ENCODE results near the gene KIAA1958. TPM values are rescaled to one million over a fixed set of nuclear protein-coding genes. Genes with fewer than 3 reads are reported as not detected.

Gene KIAA1958
- total RNA-seq, 1 donor from 2014 or later, result 4.9 TPM

DNA sequence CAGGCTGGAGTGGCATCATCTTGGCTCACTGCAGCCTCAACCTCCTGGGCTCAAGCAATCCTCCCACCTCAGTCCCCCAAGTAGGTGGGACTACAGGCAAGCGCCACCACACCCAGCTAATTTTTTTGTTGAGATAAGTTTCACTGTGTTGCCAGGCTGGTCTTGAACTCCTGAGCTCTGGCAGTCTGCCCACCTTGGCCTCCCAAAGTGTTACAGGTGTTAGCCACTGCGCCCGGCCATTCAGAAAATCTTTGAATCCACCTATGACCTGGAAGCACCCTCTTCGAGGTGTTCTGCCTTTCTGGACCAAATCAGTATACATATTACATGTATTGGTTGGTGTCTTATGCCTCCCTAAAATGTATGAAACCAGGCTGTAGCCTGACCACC is 61.4 kb downstream of the KIAA1958 start:
- DNase-seq, result no peak
- no peak for ATAC-seq
- intact Hi-C loops (cut with micrococcal nuclease), result no loop called here

DNA sequence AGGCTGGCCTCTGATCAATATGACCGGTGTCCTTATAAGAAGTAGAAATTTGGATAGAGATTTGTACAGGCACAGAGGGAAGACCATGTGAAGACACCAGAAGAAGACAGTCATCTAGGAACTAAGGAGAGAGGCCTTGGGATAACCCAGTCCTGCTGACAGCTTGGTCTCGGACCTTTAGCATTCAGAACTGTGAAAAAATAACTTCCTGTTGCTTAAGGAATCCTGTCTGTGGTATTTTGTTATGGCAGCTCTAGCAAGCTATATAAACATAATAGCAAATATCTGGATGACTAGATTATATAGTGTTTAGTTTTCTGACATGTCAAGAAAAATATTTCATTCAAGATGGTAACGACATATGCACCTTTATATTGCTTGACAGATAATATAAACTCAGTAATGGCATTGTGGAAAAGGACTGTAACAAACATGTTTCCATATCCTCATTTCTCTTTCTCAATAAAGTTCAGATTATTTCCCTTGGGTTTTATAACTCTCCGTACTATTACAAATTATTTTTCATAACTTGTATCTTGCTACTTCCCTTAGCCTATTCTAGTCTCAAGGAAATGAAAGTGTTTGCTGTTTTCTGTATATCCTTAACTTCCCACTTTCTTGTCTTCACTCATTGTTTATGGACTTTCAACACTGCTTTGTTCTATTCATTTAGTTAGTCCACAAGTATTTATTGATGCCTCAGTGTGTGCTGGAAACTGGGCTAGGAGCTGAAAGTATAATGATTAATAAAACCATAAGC is 62.4 kb downstream of the KIAA1958 start:
- DNase-seq, result no peak
- intact Hi-C loops (cut with micrococcal nuclease), result no loop called here
- no peak for ATAC-seq

DNA sequence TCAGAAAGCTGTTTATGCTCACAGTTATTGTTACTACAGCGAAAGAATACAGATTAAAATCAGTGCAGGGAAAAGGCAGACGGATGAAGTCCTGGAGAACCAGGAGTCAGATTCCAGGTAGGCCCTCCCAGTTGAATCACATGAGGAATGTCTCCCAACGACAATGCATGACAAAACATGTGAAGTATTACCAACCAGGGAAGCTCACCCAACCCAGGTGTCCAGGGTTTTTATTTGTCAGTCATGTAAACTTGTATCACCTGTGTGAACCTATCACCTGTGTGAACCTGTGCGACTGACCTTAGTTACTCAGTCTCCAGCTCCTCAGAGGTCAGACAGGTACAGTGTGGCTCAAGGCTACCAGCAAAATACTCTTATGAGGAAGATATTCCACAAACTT is 63.9 kb downstream of the KIAA1958 start:
- ATAC-seq (no peak), DNase-seq (no peak)
- intact Hi-C loops (cut with micrococcal nuclease), result no loop called here

DNA sequence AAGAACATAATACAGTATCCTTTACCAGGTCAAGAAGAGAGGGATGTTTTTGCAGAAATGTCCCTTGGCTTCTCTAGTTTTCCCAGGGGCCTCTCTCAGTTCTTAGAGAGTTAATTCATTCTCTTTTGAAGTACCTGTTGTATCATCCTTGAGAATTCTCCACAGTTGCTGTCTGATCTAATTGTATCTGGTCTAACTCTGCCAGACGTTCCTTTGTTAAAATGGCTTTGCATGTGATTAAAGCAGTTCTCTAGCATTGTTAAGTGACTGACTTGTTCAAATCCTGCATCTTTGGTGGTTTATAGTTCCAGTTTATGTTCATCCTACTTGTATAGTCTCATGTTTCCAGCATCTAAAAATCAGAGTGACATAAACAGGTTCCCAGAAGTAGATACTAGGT is 65.0 kb downstream of the KIAA1958 start:
- DNase-seq (no peak), ATAC-seq (no peak)
- intact Hi-C loops (cut with micrococcal nuclease), result no loop called here

DNA sequence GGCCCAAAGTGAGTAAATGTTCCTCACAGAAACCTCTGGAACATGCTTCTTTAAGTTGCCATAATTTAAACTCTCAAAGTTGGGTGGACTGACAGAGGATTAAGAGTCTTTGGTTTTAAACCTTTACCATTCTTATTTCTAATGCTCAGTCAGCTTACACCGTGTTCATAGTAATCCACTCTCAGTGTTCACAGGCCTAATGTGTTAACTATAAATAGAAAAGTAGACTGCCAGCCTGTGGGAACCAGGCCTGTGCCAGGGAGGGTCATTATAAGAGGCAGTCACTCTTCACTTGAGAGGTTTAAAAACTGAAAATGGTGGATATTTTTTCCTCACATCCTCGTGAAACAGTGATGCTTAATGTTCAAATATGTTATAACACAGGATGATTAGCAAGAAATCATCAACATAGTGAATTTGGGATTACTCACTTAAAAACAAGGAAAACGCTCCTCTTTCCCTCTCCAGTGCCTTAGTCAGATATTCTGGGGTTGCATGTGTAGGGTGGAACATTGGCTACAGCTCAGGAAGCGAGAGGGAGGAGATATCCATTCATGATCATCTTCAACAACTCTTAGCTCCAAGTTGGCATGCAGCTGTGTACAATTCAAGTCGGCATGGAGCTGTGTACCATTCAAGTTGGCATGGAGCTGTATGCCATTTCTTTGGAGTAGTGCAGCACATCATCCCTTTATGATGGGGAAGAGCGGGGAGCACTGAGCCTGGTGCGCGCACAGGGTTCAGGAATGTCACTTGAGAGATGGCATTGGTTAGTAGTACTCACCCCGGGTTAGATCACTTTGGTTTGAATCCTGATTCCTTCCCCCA is 65.8 kb downstream of the KIAA1958 start:
- peak; percentile 96 for ATAC-seq
- DNase-seq, result no peak
- intact Hi-C loops (cut with micrococcal nuclease), result no loop called here

DNA sequence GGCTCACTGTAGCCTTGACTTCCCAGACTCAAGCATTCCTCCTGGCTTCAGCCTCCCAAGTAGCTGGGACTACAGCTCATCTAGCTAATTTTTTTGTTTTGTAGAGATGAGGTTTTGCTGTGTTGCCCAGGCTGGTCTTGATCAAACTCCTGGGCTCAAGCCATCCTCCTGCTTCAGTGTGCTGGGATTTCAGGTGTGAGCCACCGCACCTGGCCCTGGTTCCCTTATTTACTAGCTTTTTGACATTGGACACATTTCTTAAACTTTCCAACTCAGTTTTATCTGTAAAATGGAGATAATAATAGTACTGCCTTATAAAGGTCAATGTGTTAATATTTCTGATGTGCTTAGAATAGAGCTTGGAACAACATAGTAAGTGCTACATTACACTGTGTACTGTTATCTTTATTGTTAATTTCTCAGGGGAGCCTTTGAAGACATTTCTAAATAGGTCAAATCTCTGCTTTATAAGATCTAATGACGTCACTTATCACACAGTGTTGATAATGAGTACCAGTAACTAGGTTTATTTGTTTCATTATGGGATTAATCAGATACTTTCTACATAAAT is 66.7 kb downstream of the KIAA1958 start:
- ATAC-seq (peak; percentile 33), DNase-seq (no peak)
- intact Hi-C loops (cut with micrococcal nuclease), result no loop called here

DNA sequence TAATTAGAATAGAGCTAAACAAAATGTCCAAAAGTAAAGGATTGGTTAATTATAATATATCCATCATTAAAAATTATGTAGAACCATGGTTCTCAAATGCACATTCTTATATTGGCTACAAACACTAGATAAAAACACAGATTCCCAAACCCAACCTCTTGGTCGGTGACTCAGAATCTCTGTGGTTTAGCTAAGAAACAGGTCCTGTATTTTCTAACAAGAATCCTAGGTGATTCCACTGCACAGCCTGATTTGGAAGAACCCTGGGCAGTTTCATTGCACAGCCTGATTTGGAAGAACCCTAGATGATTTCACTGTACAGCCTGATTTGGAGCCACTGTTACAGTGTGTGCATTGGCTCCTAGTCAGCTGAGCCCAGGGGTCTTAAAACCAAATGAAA is 67.9 kb downstream of the KIAA1958 start:
- no peak for ATAC-seq
- no peak for DNase-seq

DNA sequence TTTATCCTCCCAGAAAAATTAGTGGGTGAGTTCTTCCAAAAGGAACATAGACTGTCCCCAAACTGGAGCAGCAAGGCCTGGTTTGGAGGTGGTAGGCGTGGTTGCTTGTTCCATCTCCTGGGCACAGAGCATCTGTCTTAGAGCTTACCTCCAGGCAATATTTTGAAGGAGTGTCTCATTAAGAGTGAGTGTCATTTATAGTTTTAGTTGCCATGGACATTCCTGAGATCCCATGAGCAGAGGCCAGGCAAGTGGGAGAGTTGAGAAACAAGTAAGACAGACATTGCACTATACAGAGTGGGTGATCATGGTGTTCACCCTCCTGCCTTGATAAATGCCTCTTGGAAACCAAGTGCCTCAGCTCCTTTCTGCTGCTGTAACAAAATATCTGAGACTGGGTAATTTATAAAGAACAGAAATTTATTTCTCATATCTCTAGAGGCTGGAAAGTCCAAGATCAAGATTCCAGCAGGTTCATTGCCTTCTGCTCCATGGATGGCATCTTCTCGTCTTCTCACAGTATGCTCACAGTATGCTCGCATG is 68.5 kb downstream of the KIAA1958 start:
- ATAC-seq (no peak), DNase-seq (no peak)
- intact Hi-C loops (cut with micrococcal nuclease), result no loop called here

More for the DNA sequence above, 67.9 kb downstream of the KIAA1958 start:
- intact Hi-C loops (cut with micrococcal nuclease), result no loop called here

DNA sequence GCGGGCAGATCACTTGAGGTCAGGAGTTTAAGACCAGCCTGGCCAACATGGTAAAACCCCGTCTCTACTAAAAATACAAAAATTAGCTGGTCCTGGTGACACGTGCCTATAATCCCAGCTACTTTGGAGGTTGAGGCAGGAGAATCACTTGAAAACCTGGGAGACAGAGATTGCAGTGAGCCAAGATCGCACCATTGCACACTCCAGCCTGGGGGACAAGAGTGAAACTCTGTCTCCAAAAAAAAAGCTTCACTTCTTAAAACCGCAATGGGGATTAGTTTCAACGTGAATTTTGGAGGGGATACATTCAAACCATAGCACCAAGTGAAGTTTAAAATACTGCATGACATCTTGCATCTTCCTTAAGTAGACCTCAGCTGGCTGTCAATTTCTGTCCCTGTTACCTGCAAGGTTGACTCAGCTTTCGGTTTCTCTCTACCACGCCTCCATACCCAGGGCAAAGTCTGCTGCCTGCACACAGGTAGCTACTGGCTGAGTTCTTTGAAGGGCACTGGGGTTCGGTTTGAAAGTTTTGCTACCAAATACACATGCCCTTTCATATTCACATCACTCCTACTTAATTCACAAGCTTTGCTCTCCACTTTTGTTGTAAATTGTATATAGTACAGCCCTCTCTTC is 69.3 kb downstream of the KIAA1958 start:
- DNase-seq (no peak), ATAC-seq (no peak)
- intact Hi-C loops (cut with micrococcal nuclease), result no loop called here

DNA sequence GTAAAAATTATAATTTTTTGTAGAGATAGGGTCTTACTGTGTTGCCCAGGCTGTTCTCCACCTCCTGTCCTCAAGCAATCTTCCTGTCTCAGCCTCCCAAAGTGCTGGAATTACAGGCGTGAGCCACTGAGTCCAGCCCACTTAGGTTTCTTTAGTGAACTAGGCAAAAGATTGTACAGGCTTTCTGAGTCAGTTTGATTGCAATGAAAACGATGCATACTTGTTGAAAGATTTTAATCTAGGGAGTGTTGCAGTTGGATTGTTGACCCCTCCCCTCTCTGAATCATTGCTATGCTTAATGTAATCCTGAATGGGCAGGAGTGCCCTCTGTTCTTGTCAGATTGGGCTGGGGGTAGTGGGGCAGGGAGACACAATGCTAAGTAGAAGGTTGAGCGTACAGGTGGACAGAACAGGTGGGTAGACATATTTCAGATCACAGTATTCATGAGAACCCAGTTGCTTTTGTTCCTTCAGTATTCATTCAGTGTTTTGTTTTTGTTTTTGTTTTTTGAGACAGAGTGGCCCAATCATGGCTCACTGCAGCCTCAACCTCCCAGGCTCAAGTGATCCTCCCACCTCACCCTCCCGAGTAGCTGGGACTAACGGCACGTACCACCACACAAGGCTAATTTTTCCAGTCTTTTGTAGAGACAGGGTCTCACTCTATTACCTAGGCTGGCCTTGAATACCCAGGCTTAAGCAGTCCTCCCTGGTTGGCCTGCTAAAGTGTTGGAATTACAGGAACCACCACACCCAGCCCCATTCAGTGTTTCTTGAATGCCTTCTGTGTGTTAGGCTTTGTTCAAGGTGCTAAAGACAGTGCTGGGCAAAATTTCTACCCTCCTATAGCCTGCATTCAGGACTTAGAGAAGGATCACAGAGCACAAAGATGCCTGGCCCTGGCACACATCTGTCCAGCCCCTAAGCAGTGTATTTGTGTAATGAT is 70.1 kb downstream of the KIAA1958 start:
- no peak for DNase-seq
- ATAC-seq, result no peak
- intact Hi-C loops (cut with micrococcal nuclease), result no loop called here

DNA sequence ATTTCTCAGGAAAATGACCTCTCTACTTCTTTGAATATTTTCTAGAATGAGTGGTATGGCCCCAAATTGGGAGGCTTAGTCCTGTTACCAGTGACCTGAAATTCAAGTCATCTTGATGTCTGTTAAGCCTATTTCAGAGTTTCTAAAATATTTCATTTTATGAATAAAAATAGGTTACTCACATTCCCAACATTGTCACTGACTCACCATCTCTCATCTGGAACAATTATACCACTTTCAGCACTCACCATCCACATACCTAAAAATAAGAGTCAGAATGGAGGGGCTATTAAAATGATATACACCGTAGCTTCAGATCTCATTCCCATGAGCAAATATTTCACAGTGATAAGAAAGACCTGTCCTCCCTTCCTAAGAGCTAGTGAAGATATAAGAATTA is 71.8 kb downstream of the KIAA1958 start:
- ATAC-seq (no peak), DNase-seq (no peak)
- intact Hi-C loops (cut with micrococcal nuclease), result no loop called here

DNA sequence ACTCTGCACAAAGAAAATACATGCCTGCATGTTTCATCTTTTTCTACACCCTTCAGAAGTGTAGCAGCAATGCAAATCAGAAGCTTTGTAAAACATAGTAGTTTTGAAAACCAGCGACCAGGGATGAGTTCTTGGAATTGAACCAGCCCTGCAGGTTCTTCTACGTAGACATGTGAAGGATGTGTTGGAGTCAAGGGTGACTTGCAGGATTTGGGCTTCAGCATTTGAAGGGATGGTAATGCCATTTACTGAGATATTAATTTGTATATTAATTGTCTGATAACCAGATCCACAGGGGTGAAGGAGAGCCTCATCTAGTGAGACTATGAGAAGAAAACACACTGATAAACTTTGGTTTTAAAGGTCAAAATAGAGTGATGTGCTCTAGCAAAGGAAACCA is 72.4 kb downstream of the KIAA1958 start:
- ATAC-seq (no peak), DNase-seq (no peak)
- intact Hi-C loops (cut with micrococcal nuclease), result no loop called here

DNA sequence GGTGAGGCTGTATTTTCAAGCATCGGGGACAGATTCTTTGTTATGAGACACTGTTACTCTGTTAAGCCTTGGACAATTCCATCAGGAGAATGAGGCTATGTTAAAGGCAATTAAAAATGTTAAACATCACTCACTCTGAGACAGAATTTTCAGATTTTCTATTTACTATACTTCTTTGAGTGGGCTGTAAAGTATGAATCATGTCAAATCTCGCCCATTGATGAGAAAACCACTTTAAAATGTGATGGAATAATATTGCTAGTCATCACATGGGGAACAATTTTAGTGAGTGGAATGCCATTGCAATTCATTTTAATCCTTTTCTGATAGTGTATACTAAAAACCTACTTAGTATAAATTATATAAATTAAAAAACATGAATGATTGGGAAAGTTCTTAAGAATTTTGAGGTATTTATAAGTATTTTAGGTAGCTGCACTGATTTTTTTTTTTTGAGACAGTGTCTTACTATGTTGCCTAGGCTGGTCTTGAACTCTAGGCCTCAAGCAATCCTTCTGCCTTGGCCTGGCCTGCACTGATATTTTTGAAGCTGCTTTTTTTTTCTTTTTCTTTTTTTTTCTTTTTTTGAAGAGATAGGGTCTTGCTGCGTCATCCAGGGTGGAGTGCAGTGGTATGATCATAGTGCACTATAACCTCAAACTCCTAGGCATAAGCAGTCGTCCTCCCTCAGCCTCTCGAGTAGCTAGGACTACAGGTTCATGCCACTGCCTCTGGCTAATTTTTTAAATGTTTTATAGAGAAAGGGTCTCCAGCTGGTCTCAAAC is 73.2 kb downstream of the KIAA1958 start:
- intact Hi-C loops (cut with micrococcal nuclease), result no loop called here
- no peak for ATAC-seq
- no peak for DNase-seq

DNA sequence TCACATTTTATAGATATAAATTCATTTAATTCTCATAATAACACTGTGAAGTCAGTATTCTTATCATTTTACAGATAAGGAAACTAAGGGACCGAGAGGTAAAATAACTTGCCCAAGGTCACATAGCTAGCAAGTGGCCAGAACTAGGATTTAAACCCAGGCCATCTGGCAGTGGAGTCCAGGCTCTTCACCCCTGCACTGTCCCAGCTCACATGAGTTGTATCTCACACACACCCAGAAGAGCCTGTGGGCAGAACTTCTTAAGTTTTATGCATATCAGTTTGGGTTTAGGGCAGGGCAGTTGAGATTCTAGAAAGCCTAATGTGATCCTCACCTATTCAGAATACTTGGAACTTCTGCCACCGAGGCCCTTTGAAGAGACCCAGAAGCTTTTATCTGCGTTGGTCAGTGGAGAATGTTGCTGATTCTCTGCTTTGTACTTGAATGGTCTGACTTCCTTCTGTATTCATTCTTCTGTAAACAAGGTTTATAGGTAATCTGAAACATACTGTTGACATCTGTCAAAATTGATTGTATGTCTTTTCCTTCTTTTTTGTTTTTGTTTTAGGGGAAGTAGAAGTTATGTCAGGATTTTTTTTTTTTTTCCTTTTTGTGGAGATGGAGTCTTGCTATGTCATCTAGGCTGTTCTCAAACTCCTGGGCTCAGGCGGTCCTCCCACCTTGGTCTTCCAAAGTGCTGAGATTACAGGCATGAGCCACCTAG is 75.8 kb downstream of the KIAA1958 start:
- intact Hi-C loops (cut with micrococcal nuclease), result no loop called here
- ATAC-seq (no peak), DNase-seq (no peak)

DNA sequence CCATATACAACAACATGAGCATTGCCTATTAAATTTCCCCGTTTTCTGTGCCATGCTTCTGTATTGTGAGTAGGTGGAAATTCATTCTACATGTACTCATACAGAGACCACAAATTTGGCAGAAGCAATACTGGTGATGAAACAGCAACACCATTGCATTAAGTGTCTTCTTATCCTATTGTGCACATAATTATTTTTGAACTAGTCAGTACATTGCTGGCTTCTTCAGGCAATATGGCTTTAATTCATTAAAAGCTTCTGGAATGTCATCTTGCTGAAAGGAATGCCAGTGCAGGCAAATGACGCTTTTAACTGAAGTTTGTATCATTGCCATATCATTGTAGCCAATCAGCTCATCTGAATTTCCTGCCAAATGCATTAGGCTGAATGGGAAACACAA is 82.6 kb downstream of the KIAA1958 start:
- intact Hi-C loops (cut with micrococcal nuclease), result no loop called here
- ATAC-seq, result no peak

DNA sequence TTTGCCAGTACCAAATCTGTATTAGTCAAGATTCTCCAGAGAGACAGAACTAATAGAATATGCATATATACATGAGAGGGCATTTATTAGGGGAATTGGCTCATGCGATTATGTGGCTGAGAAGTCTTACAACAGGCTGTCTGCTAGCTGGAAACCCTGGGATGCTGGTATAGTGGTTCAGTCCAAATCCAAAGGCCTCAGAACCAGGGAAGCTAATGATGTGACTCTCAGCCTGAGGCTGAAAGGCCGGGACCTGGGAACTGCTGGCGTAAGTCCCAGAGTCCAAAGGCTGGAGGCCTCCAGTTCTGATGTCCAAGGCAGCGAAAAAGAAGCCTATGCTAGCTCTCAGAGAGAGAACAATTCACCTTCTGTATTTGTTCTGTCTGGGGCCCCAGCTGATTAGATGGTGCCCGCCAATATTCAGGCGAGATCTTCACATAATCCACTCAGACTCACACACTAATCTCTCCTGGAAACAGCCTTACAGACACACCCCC is 84.1 kb downstream of the KIAA1958 start:
- intact Hi-C loops (cut with micrococcal nuclease), result no loop called here
- DNase-seq (no peak), ATAC-seq (no peak)

More for the DNA sequence above, 82.6 kb downstream of the KIAA1958 start:
- no peak for DNase-seq
